NCI-H2196 (cell line): Measurements from ENCODE around the gene TRAPPC1.

ENCODE experiments used
- DNase-seq: peaks from one replicate; lab custom pipeline; 2025; ENCODE audit not compliant: unreplicated experiment; lab: John Stamatoyannopoulos, UW

The TRAPPC1 gene

DNA sequence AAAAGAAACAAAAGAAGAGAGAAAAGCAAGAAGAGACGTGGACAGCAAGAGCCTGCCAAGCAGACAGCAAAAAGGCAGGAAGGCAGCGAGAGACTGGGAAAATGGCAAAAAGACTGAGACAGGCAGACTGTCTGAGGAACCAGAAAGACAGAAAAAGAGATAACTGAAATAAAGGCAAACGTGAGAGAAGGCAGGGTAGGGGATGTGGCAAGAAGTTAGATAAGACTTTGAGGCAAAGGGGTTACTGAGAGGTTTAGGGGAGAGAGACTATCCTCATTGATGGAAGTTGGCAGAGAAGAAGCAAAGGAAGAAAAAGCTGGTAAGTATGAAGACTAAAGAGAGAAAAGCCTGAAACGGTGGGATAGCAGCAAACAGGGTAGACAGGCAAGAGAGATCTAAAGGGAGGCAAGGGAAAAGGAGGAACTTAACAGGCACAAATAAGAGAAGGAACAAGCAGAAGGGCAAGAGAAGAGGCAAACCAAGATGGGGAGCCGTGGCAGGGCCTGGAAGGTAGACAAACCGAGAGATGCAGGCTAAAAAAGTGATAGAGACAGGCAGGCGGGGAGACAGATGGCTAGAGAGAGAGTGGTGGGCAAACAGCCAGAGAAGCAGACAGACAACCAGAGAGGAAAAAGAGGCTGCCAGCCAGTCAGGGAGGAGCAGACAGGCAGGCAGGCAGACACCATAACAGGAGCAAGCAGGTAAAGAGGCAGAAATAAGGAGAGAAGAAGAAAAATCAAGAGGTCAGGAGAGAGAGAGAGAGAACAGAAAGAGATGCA is 50.3 kb downstream of the TRAPPC1 start:
- peak; percentile 39 for DNase-seq
